22Rv1 (cell line): ENCODE results near the gene LY6G5B.

Source experiments
- ZFX ChIP-seq: fragments of 450-650 bp; IDR thresholded peaks from 2 replicates; pipeline ENCODE4 v1.6.1; 2017; ENCODE audit warnings: antibody characterized with exemption, borderline replicate concordance
- TF ChIP-seq, protein P1 (sequence below): fragments of 450-650 bp; IDR thresholded peaks from 2 replicates; pipeline ENCODE4 v1.5.1; 2017; ENCODE audit warnings: mild to moderate bottlenecking

DNA sequence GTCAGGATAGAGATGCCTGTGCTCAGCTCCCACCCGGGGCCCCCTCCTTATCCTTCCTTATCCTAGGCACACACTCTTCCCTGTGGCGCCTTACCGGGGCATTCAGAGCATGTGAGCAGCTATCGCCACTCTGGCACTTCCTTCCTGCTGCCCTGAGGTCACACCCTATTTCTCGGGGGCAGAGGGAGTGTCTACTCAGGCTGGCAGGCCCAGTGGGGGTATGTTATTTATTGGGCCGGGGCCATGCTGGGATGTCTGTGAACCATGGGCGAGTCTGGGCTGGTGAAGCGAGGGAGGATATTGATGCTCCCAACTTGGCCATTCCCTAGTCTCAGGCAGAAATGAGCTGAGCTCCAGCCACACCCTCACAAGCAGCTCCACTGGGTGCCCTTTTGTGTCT is 41.5 kb downstream of the LY6G5B start:
- TF ChIP-seq, protein P1, sequence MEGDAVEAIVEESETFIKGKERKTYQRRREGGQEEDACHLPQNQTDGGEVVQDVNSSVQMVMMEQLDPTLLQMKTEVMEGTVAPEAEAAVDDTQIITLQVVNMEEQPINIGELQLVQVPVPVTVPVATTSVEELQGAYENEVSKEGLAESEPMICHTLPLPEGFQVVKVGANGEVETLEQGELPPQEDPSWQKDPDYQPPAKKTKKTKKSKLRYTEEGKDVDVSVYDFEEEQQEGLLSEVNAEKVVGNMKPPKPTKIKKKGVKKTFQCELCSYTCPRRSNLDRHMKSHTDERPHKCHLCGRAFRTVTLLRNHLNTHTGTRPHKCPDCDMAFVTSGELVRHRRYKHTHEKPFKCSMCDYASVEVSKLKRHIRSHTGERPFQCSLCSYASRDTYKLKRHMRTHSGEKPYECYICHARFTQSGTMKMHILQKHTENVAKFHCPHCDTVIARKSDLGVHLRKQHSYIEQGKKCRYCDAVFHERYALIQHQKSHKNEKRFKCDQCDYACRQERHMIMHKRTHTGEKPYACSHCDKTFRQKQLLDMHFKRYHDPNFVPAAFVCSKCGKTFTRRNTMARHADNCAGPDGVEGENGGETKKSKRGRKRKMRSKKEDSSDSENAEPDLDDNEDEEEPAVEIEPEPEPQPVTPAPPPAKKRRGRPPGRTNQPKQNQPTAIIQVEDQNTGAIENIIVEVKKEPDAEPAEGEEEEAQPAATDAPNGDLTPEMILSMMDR: no peak
- TF ChIP-seq ZFX: no peak
